ENCODE results near the gene HOXB4.

- TF ChIP-seq CTCF (IDR thresholded peaks at IDR 0.05) (no peak), POLR2A (IDR thresholded peaks at IDR 0.05) (no peak)
Observed at GRCh38 chr17:48546137-48546923, 31.8 kb downstream of the HOXB4 start.
